HG03159 (cell line): ENCODE results near the gene CFTR.

Experiments used
- ATAC-seq: cut with Tn5 transposase; IDR thresholded peaks from one replicate; pipeline ENCODE4 v1.9.1; 2021; ENCODE audit warnings: mild to moderate bottlenecking, moderate library complexity; ENCODE audit not compliant: unreplicated experiment

Gene CFTR

DNA sequence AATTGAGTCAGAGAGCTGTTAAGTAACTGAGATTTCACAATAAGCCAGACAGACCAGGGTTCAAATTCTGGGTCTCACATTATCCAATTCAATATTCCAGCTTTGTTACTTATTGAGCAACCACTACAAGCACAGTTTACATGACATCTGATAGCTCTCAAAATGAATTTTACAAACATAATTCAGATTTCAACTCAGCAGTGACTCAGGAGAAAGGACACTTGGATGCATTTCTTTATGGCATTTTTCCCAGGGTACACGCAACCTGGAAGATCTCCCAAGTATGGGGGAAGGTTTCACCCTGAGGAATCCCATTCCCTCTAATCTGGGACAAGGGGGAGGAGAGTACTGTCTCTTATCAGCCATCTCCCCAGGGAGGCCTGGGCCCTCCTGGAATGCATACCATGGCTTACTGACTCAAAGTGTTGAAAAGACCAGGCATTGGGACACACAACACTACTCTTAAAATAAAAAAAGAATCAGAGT, 102.4 kb downstream of the CFTR start:
- ATAC-seq, result no peak

- ATAC-seq, result no peak
Observed at GRCh38 chr7:117587931-117588330, 108.1 kb downstream of the CFTR start.

GRCh38 chr7:117588352-117588794, 108.5 kb downstream of the CFTR start:
- ATAC-seq, result no peak

DNA sequence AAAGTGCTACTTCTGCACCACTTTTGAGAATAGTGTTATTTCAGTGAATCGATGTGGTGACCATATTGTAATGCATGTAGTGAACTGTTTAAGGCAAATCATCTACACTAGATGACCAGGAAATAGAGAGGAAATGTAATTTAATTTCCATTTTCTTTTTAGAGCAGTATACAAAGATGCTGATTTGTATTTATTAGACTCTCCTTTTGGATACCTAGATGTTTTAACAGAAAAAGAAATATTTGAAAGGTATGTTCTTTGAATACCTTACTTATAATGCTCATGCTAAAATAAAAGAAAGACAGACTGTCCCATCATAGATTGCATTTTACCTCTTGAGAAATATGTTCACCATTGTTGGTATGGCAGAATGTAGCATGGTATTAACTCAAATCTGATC, 110.4 kb downstream of the CFTR start:
- ATAC-seq, result no peak

DNA sequence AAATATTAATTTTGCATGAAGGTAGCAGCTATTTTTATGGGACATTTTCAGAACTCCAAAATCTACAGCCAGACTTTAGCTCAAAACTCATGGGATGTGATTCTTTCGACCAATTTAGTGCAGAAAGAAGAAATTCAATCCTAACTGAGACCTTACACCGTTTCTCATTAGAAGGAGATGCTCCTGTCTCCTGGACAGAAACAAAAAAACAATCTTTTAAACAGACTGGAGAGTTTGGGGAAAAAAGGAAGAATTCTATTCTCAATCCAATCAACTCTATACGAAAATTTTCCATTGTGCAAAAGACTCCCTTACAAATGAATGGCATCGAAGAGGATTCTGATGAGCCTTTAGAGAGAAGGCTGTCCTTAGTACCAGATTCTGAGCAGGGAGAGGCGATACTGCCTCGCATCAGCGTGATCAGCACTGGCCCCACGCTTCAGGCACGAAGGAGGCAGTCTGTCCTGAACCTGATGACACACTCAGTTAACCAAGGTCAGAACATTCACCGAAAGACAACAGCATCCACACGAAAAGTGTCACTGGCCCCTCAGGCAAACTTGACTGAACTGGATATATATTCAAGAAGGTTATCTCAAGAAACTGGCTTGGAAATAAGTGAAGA, 112.3 kb downstream of the CFTR start:
- ATAC-seq, result no peak

GRCh38 chr7:117596134-117596533, 116.3 kb downstream of the CFTR start:
- no peak for ATAC-seq

- no peak for ATAC-seq
Observed at GRCh38 chr7:117597755-117598154, 117.9 kb downstream of the CFTR start.

- ATAC-seq, result no peak
Observed at GRCh38 chr7:117600911-117601310, 121.1 kb downstream of the CFTR start.

- ATAC-seq, result no peak
Observed at GRCh38 chr7:117603627-117604026, 123.8 kb downstream of the CFTR start.

DNA sequence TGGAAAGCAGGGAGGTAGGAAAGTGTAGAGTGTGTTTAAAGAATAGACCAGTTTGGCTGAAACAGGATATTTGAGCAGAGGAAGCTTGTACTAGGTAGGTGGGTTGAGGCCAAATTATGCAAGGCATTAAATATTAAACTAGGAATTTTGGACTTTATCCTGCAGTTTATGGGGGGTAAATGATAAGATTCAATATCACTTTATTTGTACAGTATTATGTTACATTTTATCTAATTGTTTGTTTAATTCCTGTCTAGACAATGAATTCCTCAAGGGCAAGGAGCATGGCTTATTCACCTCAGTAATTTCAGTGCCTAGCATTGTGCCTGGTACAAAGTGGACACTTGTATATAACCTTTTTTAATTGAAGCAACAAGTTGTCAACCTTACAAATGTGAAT, 125.9 kb downstream of the CFTR start:
- ATAC-seq, result no peak

- no peak for ATAC-seq
Observed at GRCh38 chr7:117606132-117606531, 126.3 kb downstream of the CFTR start.

DNA sequence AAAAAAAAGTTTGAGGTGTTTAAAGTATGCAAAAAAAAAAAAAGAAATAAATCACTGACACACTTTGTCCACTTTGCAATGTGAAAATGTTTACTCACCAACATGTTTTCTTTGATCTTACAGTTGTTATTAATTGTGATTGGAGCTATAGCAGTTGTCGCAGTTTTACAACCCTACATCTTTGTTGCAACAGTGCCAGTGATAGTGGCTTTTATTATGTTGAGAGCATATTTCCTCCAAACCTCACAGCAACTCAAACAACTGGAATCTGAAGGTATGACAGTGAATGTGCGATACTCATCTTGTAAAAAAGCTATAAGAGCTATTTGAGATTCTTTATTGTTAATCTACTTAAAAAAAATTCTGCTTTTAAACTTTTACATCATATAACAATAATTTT, 130.6 kb downstream of the CFTR start:
- no peak for ATAC-seq

DNA sequence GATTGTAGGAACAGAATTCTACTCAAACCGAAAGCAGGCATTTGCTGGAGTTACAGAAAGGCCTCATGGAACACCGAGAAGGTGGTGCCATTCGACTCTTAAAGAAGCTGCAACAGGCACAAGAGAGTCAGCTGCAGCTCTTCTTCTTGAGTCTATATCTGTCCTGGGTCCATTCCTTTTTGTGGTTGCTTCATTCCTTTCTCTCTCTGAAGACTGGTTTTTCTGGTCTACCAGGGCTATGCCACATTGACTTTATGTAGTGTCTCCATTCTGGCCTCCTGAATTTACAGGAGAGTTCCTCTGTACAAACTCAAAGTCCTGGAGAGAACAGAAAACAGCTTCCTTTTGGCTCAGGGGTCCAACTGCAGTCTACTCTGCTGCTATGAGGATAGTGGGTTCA, 132.8 kb downstream of the CFTR start:
- ATAC-seq, result no peak

- ATAC-seq, result no peak
Observed at GRCh38 chr7:117616694-117617093, 136.9 kb downstream of the CFTR start.

- no peak for ATAC-seq
Observed at GRCh38 chr7:117619681-117620080, 139.9 kb downstream of the CFTR start.

DNA sequence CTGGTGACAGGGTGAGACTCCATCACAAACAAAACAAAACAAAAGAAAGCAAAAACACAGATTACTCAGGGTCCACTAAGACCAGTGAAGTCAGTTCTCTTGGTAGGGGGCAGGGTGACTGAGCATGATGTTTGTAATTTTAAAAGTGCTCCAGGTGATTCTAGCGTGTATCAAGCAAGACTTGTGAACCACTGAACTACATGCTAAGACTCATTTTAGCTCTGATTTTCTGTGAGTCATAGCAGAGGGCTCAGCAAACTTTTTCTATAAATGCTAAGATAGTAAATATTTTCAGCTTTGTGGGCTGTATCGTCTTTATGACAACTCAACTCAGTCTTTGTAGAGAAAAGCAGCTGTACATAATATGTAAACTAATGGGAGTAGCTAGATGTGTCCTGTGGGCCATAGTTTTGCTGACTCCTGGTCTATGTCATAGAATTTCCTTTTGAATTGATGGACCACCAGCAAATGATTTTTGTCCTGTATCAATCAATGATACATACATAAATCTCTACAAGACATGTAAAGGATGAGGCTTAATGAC, 141.3 kb downstream of the CFTR start:
- no peak for ATAC-seq

- ATAC-seq, result no peak
Observed at GRCh38 chr7:117623606-117624005, 143.8 kb downstream of the CFTR start.

DNA sequence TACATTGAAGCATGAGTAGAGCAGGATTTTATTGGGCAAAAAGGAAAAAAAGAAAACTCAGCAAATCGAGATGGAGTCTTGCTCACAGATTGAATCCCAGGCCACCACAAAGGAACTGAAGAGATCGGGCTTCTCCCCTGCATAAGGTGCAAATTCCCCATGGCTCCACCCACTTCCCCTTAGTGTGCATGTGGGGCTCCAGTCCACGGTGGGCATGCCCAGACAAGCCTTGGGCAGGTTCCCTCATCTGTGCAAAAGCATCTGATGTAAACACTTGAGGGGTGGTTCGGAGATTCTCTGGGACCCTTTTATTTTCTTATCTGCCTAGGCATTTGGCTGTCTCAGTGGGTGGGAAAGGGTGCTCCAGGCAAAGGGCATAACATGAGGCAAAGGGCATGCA, 150.7 kb downstream of the CFTR start:
- ATAC-seq, result no peak

GRCh38 chr7:117630907-117631564, 151.2 kb downstream of the CFTR start:
- ATAC-seq, result no peak

- no peak for ATAC-seq
Observed at GRCh38 chr7:117631652-117632051, 151.8 kb downstream of the CFTR start.

- ATAC-seq, result no peak
Observed at GRCh38 chr7:117637937-117638336, 158.1 kb downstream of the CFTR start.

DNA sequence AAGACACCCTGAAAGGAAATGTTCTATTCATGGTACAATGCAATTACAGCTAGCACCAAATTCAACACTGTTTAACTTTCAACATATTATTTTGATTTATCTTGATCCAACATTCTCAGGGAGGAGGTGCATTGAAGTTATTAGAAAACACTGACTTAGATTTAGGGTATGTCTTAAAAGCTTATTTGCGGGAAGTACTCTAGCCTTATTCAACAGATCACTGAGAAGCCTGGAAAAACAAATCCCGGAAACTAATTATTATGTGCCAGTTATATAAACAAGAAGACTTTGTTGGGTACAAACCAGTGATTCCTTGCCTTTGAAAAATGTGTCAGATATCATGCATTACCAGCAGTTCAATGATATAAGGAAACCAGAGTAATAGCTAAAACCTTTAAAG, 160.1 kb downstream of the CFTR start:
- no peak for ATAC-seq
